IPS-18a (cell line): ENCODE results near the gene SLC15A1.

Source experiments
- H3K27ac ChIP-seq: one replicate; pipeline ENCODE4 v1.5.1; 2013; ENCODE audit warnings: low read length
- H3K27me3 ChIP-seq: one replicate; pipeline ENCODE4 v1.6.1; 2013; ENCODE audit warnings: mild to moderate bottlenecking, low read length; ENCODE audit not compliant: control insufficient read depth, insufficient read depth
- H3K36me3 ChIP-seq: one replicate; pipeline ENCODE4 v1.6.1; 2013; ENCODE audit warnings: low read depth, low read length; ENCODE audit not compliant: control insufficient read depth
- H3K4me1 ChIP-seq: one replicate; pipeline ENCODE4 v1.6.1; 2013; ENCODE audit warnings: low read depth, low read length; ENCODE audit not compliant: control insufficient read depth
- H3K4me3 ChIP-seq: one replicate; pipeline ENCODE4 v1.5.1; 2013; ENCODE audit warnings: low read length
- H3K9ac ChIP-seq: one replicate; pipeline ENCODE4 v1.6.1; 2013; ENCODE audit warnings: mild to moderate bottlenecking, low read length, moderate library complexity
- H3K9me3 ChIP-seq: one replicate; pipeline ENCODE4 v1.6.1; 2013; ENCODE audit warnings: low read depth, low read length; ENCODE audit not compliant: control insufficient read depth

SLC15A1 gene

DNA sequence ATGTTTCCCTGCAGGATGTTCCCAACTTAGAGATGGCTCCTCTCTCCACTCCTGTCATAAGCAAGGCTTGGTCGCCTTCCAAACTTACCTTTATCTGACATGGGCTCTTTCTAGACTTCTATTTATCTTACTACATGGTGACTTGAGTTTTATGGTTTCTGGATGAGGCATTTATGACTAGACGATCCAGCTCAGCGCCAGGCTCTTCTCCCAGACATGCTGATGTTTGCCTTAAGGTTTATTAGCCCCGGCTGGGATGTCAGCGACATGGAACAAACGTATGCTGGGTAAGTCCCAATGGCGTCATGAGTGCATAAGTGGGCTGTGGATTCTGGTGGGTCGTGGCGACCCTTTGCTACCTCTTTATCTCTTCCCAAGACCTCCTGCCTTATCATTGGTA, 39.8 kb upstream of the SLC15A1 start:
- Histone ChIP-seq H3K9me3 (no peaks in the 10 kb centered on the region), H3K9ac (no peak overlapping the region), H3K4me3 (no peak overlapping the region), H3K27me3 (no peaks in the 10 kb centered on the region), H3K4me1 (no peaks in the 10 kb centered on the region), H3K27ac (no peak overlapping the region), H3K36me3 (no peaks in the 10 kb centered on the region)

DNA sequence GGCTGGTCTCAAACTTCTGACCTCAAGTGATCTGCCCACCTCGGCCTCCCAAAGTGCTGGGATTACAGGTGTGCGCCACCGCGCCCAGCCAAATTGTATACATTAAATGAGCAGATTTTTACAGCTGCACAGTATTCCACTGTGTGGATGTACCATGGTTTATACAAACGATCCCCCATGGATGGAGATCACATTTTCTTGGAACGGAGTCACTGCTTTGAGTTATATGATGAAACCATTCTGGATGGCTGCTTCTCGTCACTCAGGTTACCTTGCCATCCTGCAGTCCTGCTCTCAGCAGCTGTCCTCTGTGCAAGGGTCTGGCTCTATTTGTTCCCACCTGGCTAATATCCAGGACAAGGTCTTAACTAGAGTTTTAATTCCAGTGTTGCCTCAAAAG, 39.1 kb upstream of the SLC15A1 start:
- no peaks in the 10 kb centered on the region for H3K4me1 ChIP-seq
- H3K36me3 ChIP-seq, result no peaks in the 10 kb centered on the region
- H3K9ac ChIP-seq, result no peak overlapping the region
- H3K9me3 ChIP-seq, result no peaks in the 10 kb centered on the region
- no peak overlapping the region for H3K4me3 ChIP-seq
- no peaks in the 10 kb centered on the region for H3K27me3 ChIP-seq
- H3K27ac ChIP-seq, result no peak overlapping the region

DNA sequence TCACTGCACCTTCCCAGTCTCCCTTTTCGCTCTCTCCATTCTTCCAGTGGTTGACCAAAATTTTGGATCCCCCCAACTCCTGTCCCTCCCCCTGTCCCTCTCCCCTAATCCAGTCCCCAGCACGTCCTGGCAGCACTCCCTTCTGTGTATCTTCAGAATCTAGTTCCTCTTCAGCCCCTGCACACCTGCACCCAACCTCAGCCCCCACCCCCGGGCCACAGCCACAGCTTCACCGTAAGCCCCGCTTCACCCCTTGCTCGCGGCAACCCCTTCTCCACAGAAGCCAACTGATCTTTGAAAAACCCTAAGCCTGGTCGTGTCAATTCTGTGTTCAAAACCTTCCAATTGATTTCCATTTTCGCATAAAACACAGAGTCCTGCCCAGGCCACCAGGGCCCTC, 35.5 kb upstream of the SLC15A1 start:
- Histone ChIP-seq H3K4me3 (no peak overlapping the region), H3K9me3 (no peaks in the 10 kb centered on the region), H3K36me3 (no peaks in the 10 kb centered on the region), H3K27me3 (no peaks in the 10 kb centered on the region), H3K9ac (no peak overlapping the region), H3K27ac (no peak overlapping the region), H3K4me1 (no peaks in the 10 kb centered on the region)

DNA sequence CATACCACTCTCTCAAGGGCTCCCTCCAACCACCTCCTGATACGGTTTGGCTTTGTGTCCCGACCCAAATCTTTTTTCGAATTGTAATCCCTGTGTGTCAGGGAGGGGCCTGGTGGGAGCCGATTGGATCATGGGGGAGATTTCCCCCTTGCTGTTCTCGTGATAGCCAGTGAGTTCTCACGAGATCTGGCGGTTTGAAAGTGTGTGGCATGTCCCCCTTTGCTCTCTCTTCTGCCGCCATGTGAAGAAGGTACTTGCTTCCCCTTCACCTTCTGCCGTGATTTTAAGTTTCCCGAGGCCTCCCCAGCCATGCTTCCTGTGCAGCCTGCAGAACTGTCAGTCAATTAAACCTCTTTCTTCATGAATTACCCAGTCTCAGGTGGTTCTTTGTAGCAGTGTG, 34.7 kb upstream of the SLC15A1 start:
- Histone ChIP-seq H3K27ac (no peak overlapping the region), H3K27me3 (no peaks in the 10 kb centered on the region), H3K9ac (no peak overlapping the region)

DNA sequence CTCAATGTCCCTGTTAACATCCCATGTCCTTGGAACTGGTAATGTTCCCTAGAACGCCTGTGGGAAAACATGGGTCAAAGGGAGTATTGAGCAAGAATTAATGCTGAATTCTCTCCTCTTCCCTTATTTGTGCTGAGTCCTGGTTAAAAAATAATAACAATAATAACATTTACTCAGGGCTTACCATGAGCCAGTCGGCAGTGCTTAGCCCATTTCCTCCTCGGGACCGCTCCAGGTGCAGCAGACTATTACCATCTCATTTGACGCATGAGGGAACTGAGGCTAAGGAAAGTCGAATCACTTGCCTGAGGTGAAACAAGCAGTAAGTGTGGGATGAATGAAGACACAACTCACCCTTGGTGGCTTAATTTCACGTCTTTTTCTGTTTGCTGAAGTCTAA, 33.6 kb upstream of the SLC15A1 start:
- Histone ChIP-seq H3K27ac (no peak overlapping the region), H3K36me3 (no peaks in the 10 kb centered on the region), H3K9me3 (no peaks in the 10 kb centered on the region), H3K4me1 (no peaks in the 10 kb centered on the region), H3K9ac (no peak overlapping the region), H3K27me3 (no peaks in the 10 kb centered on the region), H3K4me3 (no peak overlapping the region)

More for the DNA sequence above, 34.7 kb upstream of the SLC15A1 start:
- Histone ChIP-seq H3K4me3 (no peak overlapping the region), H3K4me1 (no peaks in the 10 kb centered on the region), H3K9me3 (no peaks in the 10 kb centered on the region), H3K36me3 (no peaks in the 10 kb centered on the region)

DNA sequence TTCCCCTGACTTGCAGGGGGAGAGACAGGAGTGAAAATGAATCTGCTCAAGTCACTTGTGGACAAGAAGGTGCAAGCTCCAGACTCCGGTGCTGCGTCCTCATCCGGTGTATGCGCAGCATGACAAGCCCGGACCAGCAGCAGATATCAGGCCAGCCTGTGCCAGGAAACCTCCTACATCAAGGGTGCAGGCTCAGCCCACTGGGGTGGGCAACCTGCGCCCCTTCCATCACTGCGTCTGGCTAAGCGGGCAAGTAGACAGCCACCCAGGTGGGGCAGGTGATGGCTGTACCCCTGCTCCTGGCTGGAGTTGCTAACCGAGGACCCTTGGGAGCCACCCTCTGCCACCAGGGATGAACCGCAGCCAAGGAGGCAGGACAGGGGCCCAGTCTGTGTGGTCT, 32.9 kb upstream of the SLC15A1 start:
- Histone ChIP-seq H3K9me3 (no peaks in the 10 kb centered on the region), H3K27ac (no peak overlapping the region), H3K4me1 (no peaks in the 10 kb centered on the region), H3K27me3 (no peaks in the 10 kb centered on the region), H3K36me3 (no peaks in the 10 kb centered on the region), H3K9ac (no peak overlapping the region), H3K4me3 (no peak overlapping the region)

DNA sequence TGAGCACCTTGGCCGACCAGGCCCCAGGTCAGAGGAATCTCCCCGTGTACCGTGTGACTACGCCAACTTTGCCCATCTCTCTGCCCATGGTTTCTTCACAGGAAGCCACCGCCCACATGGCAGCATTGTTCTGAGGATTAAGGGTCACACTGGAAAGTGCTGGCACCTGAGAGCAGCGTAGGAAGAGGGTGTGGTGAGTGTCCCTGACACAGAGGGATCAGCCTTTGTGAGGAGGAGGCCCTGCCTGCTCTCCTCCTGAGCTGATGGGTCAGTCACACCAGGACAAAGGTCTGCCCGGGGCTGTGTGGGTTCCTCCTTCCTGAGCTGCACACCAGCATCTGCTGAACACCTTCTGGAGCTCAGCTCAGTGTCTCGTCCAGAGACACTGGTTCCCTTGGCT, 32.2 kb upstream of the SLC15A1 start:
- no peaks in the 10 kb centered on the region for H3K36me3 ChIP-seq
- H3K4me3 ChIP-seq, result no peak overlapping the region
- no peaks in the 10 kb centered on the region for H3K9me3 ChIP-seq
- H3K9ac ChIP-seq, result no peak overlapping the region
- no peak overlapping the region for H3K27ac ChIP-seq
- H3K27me3 ChIP-seq, result no peaks in the 10 kb centered on the region
- no peaks in the 10 kb centered on the region for H3K4me1 ChIP-seq

DNA sequence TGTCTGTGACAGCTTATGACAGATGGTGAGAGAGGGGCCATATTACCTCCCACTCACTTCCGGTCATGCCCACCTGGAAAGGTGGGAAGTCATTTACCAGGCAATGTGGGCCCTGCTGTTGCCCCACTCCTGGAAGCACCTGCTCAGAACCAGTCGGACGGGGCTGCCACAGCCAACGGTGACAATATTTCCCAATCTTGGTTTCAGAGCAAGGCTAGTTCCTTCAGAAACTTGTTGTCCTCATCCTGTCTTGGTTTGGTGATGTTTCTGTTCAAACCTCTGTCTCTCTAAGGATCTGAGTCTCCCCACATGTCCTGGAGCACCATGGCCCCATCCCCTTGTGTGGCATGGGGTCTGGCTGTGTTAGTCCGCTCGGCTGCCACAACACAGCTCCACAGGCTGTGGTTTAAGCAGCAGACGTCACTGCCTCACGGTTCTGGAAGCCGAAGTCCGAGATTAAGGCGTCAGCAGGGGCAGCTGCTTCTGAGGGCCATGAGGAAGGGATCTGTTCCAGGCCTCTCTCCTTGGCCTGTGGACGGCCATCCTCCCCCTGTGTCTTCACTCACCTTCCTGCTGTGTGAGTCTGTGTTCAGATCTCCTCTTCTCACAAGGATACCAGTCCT, 31.5 kb upstream of the SLC15A1 start:
- no peak overlapping the region for H3K9ac ChIP-seq
- H3K4me1 ChIP-seq, result no peaks in the 10 kb centered on the region
- no peak overlapping the region for H3K4me3 ChIP-seq
- H3K27ac ChIP-seq, result no peak overlapping the region
- no peaks in the 10 kb centered on the region for H3K36me3 ChIP-seq
- no peaks in the 10 kb centered on the region for H3K9me3 ChIP-seq
- H3K27me3 ChIP-seq, result no peaks in the 10 kb centered on the region

DNA sequence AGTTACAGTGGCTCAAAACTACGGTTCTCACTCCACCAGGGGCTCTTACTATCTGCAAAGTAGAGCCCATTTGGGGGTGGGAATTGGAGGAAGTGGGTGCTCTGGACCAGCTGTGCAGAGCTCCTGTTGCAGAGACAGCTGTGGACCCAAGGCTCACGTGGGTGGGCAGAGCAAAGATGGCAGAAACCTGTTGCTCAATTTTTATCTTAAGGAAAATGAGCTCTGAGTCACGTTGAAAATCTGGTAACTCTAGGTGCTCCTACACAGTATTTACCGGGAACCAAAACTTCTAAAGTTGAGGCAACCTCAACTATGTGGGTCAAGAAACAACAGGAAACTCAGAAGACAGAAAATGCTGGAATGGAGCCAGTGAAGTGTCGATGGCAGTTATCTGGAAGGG, 30.2 kb upstream of the SLC15A1 start:
- Histone ChIP-seq H3K4me1 (no peaks in the 10 kb centered on the region), H3K9ac (no peak overlapping the region), H3K9me3 (no peaks in the 10 kb centered on the region), H3K27me3 (no peaks in the 10 kb centered on the region), H3K36me3 (no peaks in the 10 kb centered on the region), H3K4me3 (no peak overlapping the region), H3K27ac (no peak overlapping the region)

DNA sequence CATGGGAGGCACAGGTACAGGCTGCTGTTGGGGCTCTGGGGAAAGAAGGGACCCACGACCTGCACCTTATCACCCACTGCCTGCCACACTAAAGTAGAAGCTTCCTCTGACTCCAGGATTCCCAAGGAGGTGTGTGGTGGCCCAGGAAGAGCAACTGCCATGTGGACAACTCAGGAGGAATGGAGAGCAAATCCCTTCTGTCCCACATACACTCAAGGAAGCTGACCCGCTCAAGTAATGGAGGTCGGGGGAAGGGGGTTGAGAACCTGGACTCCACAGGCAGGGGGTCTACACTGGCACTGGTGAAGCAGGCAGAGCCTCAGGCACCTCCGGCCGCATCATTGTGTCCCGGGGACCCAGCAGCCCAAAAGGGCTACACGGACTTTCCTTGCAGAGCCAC, 29.4 kb upstream of the SLC15A1 start:
- H3K27ac ChIP-seq, result no peak overlapping the region
- H3K9me3 ChIP-seq, result no peaks in the 10 kb centered on the region
- no peaks in the 10 kb centered on the region for H3K36me3 ChIP-seq
- no peak overlapping the region for H3K4me3 ChIP-seq
- H3K27me3 ChIP-seq, result no peaks in the 10 kb centered on the region
- no peaks in the 10 kb centered on the region for H3K4me1 ChIP-seq
- H3K9ac ChIP-seq, result no peak overlapping the region

DNA sequence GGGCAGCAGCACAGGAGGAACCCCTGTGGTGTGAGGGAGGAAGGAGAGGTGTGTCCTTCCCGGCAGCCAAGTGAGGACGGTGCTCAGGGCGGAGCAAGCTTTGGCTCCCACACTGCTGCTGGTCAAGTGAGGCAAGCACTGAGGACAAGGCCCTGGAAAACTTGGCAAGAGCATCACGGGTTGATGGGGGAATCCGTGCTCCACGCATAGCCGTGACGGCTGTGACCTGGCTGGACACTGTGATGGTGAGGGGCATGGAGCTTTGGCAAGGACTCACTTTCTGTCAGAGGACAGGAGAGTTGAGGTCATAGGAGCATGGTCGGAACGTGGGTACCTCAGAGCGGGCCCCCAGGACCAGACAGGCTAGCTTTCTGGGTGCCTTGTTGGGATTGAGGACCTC, 29.0 kb upstream of the SLC15A1 start:
- H3K4me1 ChIP-seq, result no peaks in the 10 kb centered on the region
- no peaks in the 10 kb centered on the region for H3K36me3 ChIP-seq
- no peak overlapping the region for H3K4me3 ChIP-seq
- H3K27ac ChIP-seq, result no peak overlapping the region
- H3K27me3 ChIP-seq, result no peaks in the 10 kb centered on the region
- H3K9ac ChIP-seq, result no peak overlapping the region
- no peaks in the 10 kb centered on the region for H3K9me3 ChIP-seq

DNA sequence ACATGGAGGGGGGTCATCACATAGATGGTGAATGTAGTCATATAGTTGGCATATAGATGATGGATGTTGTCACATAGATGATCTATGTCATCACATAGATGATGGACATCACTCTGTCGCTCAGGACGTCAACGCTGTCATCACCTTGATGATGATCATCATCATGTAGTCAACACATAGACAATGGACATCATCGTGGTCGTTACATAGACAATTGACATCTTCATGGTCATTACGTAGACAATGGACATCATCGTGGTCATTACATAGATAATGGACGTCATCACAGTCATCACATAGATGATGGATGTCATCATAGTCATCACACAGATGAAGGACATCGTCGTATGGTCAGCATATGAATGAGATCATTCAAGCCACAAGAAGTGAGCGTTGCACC, 28.6 kb upstream of the SLC15A1 start:
- no peaks in the 10 kb centered on the region for H3K27me3 ChIP-seq
- no peak overlapping the region for H3K27ac ChIP-seq
- no peak overlapping the region for H3K4me3 ChIP-seq
- H3K9ac ChIP-seq, result no peak overlapping the region
- H3K4me1 ChIP-seq, result no peaks in the 10 kb centered on the region
- no peaks in the 10 kb centered on the region for H3K9me3 ChIP-seq
- H3K36me3 ChIP-seq, result no peaks in the 10 kb centered on the region
